ENCODE results near the gene STRA6.

GRCh38 chr15:74144153-74144775, 58.3 kb downstream of the STRA6 start:
- TF ChIP-seq, protein P1, sequence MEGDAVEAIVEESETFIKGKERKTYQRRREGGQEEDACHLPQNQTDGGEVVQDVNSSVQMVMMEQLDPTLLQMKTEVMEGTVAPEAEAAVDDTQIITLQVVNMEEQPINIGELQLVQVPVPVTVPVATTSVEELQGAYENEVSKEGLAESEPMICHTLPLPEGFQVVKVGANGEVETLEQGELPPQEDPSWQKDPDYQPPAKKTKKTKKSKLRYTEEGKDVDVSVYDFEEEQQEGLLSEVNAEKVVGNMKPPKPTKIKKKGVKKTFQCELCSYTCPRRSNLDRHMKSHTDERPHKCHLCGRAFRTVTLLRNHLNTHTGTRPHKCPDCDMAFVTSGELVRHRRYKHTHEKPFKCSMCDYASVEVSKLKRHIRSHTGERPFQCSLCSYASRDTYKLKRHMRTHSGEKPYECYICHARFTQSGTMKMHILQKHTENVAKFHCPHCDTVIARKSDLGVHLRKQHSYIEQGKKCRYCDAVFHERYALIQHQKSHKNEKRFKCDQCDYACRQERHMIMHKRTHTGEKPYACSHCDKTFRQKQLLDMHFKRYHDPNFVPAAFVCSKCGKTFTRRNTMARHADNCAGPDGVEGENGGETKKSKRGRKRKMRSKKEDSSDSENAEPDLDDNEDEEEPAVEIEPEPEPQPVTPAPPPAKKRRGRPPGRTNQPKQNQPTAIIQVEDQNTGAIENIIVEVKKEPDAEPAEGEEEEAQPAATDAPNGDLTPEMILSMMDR (IDR thresholded peaks at IDR 0.05): no peak
- no peak for TF ChIP-seq POLR2A (IDR thresholded peaks at IDR 0.05)

All from thyroid gland (tissue), 4 donors.